Activated gamma-delta T cell treated with anti-CD3 and anti-CD28 coated beads, Interleukin-2, amount 50 U/mL, for 16 hours (primary cell): Measurements from ENCODE around the gene FAM177B.

Experiments used
- DNase-seq: peaks from one replicate; pipeline ENCODE4 v3.0.0-alpha.2; 2020; ENCODE audit warnings: low read depth

Gene FAM177B

GRCh38 chr1:222736972-222737371, at the start of gene FAM177B:
TSS of gene FAM177B (plus strand) at chr1:222737202. CDS start at chr1:222746546, 9,344 bp downstream.
- DNase-seq, result no peak

- no peak for DNase-seq
These were observed 46.0 kb upstream of the FAM177B start for GRCh38 chr1:222691016-222691415.

DNA sequence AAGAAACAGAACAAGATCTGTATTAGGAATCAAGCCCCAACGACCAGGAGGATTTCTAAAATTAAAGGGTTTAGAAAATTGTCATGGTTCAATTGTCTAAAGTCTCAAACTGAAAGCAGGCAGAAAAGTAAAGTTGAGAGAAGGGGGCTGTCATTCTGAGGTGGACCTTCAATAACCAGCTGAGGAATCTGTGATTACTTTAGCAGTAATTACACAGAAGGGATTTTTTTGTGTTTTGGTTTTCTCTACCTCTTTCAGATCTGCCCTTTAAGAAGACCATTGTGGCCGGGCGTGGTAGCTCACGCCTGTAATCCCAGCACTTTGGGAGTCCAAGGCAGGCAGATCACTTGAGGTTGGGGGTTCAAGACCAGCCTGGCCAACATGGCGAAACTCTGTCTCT, 42.1 kb upstream of the FAM177B start:
- DNase-seq, result no peak

DNA sequence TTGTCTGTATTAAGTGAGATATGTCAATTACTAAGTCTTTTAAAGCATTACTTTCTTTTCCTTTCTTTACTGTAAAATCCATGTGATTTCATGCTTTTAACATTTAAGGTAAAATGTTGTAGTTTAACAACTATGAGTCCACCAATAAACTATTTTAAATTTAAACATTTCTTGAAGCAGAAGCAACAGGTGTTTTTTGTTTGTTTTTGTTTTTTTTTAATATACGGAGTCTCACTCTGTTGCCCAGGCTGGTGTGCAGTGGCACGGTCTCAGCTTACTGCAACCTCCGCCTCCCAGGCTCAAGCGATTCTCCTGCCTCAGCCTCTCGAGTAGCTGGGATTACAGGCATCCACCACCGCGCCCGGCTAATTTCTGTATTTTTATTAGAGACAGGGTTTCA, 40.3 kb upstream of the FAM177B start:
- no peak for DNase-seq

DNA sequence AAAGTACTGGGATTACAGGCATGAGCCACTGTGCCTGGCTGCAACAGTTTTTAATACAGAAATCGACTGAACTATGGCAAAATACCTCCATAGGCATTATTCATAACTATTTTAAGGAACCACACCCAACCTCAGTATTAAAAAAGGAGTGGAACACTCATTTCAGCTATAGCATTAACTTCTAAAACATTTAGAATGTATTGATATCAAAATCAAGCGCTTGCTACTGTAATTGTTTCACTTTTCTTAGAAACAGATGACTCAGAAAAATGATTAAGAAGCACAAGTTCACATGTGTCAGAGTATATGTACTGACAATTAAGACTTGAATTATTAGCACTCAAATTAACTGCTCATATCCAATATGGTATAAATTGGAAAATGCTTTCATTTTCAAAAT, 39.8 kb upstream of the FAM177B start:
- DNase-seq, result no peak

GRCh38 chr1:222697826-222698225, 39.2 kb upstream of the FAM177B start:
- DNase-seq, result no peak

DNA sequence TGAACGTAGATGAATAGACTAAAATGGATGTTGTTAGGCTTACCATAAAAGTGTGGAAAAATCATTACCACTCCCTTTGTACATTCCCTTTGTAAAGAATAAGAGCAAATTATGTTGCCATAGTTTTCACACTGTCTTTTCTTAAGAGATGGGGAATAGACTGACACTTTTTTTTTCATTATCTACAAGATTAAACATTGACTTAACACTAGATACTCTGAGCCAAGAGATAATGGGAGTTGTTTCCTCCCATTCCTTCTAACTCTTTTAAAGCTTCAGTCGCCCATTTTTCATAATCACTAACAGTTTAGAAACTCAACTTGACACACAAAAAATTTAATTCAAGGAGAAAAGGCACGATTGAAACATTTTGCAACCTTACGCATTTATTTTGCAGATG, 34.8 kb upstream of the FAM177B start:
- DNase-seq, result no peak

DNA sequence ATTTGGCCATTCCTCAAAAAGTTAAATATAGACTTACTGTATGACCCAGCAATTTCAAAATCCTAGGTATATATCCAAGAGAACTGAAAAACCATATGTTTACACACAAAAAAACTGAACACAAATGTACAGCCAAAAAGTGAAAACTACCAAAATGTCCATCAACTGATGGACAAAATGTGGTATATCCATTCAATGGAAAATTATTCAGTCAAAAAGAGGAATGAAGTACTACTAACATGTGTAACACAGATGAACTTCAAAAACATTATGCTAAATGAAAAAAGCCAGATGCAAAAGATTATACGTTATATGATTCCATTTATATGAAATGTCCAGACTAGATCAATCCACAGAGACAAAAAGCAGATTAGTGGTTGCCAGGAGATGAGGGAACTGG, 32.7 kb upstream of the FAM177B start:
- no peak for DNase-seq

DNA sequence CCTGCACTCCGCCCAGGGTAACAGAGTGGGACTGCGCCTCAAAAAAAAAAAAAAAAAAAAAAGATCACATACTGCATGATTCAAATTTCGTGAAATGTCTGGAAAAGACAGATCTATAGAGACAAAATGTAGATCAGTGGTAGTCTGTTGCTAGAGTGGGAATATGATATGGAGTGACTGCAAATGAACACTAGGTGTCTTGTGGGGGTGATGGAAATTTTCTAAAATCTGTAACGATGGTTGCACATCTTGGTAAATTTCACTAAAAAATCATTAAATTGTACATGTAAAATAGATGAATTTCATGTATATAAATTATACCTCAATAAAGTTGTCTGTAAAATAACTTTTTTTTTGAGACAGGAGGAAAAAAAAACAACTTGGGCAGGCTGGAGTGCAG, 30.2 kb upstream of the FAM177B start:
- no peak for DNase-seq

DNA sequence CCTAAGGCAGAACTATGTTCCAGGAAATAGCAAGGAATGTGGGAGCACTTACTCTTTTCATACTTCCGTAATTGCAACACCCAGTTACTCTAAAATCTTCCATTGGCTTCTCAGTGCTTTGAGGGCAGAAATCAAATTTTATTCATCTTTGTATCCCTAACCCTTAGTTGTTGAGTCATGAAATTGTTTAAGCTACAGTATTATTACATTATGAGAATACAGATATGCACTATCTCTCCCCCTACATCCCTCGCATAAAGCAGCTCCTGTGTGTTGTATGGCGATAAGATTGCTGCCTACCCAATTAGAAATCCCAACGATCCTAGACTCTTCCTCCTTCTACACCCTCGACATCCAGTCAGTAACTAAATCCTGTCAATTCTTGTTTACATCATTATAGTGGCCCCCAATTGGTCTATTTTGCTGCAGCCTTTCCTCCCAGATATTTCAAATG, 27.3 kb upstream of the FAM177B start:
- no peak for DNase-seq

- peak; percentile 28 for DNase-seq
These were observed 25.4 kb upstream of the FAM177B start for GRCh38 chr1:222711319-222712252.

DNA sequence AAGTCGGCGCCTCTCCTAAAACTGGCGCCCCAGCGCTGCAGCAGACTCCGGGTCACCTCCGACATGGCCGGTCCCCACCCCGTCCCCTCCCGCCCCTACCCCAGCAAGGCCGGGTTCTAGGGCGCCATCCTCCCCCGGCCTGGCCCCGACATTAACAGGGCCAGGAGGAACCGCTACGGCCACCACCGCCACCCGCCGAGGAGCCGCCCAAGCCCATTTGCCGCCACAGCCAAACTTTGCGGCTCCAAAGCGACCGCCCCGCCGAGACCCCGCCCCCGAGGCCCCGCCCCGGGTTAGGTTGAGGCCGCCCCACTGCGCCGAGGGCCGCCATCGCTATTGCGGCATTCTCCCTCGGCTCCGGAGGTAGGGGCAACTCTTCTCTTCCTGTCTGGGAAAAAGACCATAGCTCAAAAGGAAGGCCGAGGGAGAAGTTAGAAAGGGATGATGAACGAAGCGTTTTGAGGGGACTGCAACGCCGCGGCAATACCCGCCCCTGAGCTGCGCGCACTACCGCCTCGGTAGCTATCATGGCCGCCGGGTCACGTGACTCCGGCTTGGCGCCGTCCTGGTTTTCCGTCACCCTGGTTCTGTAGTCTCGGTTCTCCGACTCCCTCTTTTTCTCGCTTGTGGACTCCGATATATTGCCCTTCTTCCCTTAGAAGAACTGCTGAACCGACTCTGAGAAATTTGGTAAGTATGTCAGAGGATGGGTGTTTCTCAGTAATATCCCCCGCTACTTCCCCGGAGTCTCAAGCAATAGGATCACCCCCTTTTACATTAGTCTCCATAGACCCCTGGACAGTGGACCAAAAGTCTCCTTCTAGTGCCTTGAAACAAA, 24.5 kb upstream of the FAM177B start, which contains the start of the genes AIDA and BROX:
Gene AIDA, minus strand, starts transcription at position 239 of the 838 bp plus-strand sequence. Its CDS starts 174 bp downstream, at position 65.
Gene BROX, plus strand, starts transcription at position 312 of the 838 bp plus-strand sequence. CDS start 3,136 bp downstream, outside the sequence.
- peak; percentile 94 for DNase-seq

DNA sequence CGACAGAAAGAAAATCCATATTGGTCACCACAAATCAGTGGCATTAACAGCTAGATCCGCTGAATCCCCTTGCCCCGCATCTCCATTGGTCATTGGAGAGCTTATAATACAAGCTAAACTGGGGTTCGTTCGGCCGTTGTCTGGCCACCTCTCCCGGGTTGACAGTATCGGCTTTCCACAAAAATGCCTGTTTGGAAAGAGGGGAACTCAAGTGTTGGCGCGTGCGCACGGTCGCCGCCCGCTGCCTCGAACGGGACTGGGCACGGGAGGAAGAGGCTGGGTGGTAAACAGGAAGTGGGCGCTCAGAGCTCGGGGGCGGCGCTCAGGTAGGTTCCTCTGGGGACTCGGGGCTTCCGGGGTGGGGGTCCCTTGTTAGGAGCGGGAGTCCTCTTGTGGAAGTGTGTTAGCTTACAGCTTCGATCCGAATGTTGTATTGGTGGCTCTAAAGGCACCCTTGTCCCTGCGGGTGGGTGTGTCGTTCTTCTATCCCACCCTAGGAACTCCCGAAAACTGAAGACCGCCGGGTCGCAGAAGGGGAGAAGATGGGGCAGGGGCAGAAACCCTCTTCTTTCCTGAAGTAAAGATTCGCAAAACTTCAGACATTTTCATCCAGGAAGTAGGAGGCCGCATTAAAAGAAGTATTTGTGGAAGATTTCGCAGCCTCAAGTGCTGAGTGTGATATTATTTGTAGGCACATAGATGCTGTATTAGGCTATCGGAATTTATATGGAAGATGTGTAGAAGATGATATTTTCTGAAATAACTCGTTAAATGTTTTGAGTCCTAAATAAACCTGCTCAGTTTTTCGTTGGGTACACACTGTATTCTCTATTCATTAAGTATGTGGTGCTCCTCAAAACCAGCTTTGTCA, 23.7 kb upstream of the FAM177B start:
- peak; percentile 89 for DNase-seq

- no peak for DNase-seq
These were observed 20.6 kb upstream of the FAM177B start for GRCh38 chr1:222716393-222716792.

- no peak for DNase-seq
These were observed 8.3 kb upstream of the FAM177B start for GRCh38 chr1:222728746-222729145.

GRCh38 chr1:222730866-222731265, 6.1 kb upstream of the FAM177B start:
- no peak for DNase-seq

DNA sequence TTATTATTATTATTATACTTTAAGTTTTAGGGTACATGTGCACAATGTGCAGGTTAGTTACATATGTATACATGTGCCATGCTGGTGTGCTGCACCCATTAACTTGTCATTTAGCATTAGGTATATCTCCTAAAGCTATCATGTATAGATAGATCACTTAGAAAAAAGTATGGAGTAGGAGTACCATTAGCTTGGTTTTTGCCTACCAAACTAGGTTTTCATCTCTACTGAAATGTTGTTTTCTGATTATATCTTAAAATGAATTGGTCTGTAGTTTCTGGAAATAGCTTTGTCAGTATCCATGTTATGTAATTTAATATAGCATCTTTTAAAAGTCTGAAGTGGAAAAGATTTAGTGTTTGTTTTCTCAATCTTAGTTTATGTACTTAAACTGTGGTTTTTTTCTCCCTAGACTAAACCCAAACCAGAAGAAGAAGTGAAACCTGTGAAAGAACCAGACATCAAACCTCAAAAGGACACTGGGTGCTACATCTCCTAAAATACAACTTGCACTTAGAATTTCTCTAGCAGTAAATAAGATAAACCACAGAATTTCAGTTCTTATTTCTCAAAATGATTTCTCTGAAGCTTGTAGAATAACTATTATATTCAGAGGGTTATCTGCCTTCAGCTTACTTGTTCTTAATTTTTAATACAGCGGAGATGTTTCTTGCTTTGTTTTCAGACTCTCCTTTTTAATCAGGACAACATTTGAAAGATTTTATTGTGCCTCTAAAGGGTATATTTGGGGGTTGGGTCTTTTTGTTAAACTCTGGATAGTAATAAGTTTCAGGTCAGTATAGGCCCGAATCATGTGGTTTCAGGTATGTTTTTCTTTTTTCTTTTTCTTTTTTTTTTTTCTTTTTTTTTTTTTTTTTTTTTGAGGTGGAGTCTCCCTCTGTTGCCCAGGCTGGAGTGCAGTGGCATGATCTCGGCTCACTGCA, 4.5 kb upstream of the FAM177B start:
- no peak for DNase-seq

- no peak for DNase-seq
These were observed 2.3 kb upstream of the FAM177B start for GRCh38 chr1:222734740-222735139.

DNA sequence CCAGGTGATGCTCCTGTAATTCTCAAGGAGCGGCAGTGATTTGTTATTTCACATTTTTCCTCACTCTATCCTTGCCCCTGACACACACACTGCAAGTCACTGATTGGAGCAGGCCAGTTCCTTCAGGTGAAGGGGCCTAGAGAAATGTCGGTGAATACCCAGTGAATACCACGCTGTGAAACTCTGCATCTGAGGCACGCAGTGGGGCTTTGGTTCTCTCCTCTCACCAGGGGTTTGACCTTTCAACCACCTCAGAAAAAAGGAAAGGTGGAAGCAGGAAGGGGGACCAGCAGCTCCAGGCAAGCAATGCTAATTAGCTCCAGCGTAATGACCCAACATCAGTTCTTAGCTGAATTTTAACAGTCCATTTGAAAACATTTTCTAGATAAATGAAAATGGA, 532 bp upstream of the FAM177B start:
- no peak for DNase-seq

- no peak for DNase-seq
These were observed 2.5 kb downstream of the FAM177B start for GRCh38 chr1:222739465-222739864.
